HG02870 (cell line): ENCODE measurements around the gene LRRC8C.
A peak's percentile ranks its signal among the peaks of the same experiment; 100 is the strongest.

Experiments used
- ATAC-seq: cut with Tn5 transposase; IDR thresholded peaks from one replicate; pipeline ENCODE4 v1.9.1; 2021; ENCODE audit warnings: mild to moderate bottlenecking, moderate library complexity; ENCODE audit not compliant: unreplicated experiment

LRRC8C gene

GRCh38 chr1:89670163-89670562 lies 37.2 kb downstream of the LRRC8C start:
- ATAC-seq, result peak; percentile 97

GRCh38 chr1:89670711-89671110 lies 37.8 kb downstream of the LRRC8C start:
- ATAC-seq, result no peak

DNA sequence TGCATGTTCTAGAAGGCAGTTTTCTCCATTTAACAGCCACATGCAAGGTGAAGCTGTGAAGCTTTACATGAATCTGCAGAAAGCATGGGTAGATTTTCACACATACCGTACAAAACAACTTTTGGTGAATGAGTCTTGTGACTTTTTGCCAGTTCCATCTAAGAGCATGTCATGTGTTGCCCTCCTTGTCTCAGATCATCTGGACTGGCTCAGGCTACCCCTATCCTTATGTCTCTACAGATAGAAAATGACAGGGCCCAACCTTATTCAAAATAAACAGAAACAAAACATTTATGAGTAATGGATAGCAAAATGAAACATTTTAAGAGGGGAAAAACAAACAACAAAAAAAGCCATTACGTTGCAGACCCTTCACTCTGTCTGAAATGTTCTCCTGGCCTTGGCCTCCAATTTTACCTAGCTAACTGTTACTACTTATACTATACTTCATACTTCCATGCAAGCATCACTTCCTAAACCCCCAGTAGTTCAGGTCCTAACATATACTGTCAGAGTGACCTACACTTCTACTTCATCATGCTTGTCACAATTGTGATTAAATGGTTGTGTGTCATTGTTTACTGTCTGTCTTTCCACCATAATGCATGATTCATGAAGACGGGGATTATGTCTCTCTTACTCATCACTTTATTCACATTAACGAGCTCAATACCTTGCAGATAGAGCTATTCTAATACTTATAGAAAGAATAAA lies 39.0 kb downstream of the LRRC8C start:
- ATAC-seq, result no peak

GRCh38 chr1:89672489-89673183 lies 39.7 kb downstream of the LRRC8C start:
- no peak for ATAC-seq

- no peak for ATAC-seq
Observed at GRCh38 chr1:89673251-89673650, 40.3 kb downstream of the LRRC8C start.

- ATAC-seq, result no peak
Observed at GRCh38 chr1:89675677-89676076, 42.8 kb downstream of the LRRC8C start.

GRCh38 chr1:89681045-89681729 lies 48.3 kb downstream of the LRRC8C start:
- no peak for ATAC-seq

- ATAC-seq, result no peak
Observed at GRCh38 chr1:89682611-89683010, 49.7 kb downstream of the LRRC8C start.

DNA sequence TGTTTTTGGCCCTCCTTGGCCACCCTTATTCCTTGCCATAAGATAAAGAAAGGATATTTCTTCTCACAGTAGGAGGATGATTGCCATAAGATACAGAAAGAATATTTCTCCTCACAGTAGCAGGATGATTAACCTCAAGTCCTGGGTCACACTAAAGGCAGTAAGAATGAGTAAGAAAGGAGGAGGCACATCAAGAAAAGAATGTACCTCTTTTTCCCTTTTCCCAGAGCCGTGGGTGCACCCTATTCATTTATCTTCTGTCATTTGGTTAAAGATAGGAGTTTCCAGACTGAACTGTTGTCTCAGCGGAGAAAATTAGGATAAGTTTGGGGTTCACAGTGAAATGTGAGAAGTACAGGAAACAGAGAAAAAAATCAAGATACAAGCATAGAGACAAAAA lies 52.5 kb downstream of the LRRC8C start:
- ATAC-seq, result no peak

DNA sequence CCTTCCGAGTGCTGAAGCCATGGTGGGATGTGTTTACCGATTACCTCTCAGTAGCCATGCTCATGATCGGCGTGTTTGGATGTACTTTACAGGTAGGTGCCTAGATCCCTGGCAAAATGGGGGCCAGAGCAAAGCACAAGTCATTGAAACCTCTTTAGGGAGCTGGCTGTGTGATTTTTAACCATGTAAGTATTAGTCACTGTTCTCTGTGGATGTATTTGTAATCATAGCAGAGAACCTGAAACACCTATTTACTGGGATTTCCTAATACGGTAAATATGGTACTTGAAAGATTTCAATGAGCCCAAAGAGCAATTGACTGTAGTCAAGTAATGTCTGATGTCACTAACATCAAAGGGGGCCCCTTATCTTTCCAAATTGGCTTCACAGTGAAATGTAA lies 53.6 kb downstream of the LRRC8C start:
- ATAC-seq, result no peak

- ATAC-seq, result no peak
Observed at GRCh38 chr1:89687254-89687653, 54.3 kb downstream of the LRRC8C start.

DNA sequence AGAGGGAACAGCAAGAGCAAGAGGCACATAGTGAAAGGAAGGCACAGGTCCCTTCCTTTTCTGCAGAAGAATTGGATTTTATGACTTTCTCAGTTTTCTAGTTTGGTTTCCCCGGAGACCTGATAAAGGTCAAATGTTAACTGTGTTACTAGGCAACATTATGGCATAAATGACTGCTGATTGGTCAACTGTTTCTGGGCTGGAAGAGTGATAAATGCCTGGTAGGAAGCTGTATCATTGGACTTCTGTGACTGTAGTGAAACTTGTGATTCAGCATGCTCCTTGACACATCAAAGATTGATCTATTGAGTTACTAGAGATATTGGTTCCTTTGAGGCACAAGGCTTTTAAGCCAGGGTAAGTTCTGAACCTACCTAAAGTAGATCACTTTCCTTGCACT lies 55.7 kb downstream of the LRRC8C start:
- ATAC-seq, result no peak

GRCh38 chr1:89689234-89689633 lies 56.3 kb downstream of the LRRC8C start:
- no peak for ATAC-seq

DNA sequence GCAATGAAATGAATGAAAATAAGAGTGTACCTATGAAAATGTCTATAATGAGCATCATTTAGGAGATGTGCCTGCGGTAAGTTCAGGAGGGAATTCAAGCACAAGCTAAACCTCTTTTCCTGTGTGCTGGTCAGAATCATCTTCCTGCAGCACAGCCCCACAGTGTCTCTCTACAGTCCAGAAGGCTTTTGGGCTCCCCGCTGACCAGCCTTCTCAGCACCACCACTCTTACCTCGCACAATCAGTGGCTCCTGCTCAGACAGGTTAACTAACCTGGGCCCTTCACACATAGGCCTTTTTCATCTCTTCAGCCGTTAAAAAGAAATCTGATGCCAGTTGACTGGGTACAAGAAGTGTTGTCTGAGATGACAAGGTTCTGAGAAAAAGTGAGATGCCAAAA lies 57.7 kb downstream of the LRRC8C start:
- ATAC-seq, result no peak

DNA sequence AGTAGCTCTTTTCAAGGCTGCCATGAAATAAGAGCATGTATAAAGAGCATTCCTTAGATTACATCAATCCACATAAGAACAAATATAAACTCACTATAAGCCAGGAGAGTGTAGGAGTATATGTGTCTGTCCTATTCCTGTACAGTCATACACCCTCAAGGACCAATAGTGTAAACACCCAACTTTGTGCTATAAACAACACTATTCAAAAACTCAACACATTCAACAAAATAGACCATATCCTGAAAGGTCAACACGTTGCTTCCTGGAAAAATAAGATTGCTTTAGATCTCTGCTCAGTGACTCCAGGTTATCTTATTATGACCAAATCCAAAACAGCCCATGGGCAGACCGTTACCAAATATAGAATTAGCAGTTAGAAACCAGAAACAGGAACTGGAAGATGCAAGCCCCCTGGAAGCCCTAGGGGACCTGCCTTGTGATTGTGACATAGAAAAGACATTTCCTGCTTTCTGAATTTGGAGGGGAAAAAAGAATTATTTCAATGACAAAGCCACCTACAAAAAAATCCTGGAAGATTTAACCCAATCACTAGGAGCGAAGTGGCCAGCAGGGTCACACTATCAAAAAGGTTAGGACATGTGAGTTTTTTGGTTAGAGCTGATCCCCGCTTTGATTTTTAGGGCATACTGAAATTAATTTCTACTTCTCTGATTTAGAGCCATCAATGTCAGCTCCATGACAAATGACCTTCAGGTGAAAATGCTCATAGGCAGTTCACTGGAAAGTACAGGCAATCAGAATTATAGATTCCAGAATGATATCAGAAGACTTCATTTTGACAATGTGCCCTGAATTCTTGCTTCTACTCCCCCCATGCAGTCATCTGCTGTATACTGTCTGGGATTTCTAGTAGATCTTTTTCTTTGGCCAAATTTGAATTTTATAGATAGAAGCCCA lies 59.9 kb downstream of the LRRC8C start:
- peak; percentile 61 for ATAC-seq

DNA sequence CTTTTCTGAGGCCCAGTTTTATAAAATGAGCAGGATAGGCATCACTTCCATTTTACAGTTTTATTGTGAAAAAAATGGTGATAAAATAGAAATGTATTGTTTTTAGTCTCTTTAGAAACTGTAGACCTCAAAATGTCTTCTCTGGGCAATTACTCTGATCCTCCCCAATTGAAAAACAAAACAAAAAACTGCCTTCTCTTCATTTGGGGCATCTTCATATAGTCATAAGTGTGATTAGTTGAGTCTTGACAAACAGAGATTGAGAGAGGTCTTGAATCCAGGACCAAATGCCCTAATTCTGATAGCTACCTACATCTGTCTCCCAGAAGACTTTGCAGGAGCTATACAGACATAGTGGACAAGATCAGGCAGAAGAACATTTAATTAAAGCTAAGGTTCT lies 62.9 kb downstream of the LRRC8C start:
- no peak for ATAC-seq

DNA sequence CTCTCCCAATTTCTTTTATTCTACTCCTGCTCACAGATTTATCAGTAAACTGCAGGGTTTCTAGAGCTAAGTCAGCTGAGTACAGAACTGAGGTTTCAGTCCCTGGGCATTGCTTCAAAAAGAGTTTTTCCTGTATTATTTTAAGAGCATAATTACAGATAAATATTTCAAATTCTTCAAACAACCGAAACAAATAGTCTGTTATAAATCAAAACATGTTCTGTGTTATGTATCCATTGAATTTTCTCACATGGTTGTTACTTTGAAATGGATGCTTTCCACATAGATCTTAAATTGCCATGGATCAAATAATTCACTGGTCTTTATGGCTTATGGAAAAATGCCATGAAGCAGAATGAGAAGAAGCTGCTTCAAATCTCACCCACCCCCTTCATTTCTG lies 64.5 kb downstream of the LRRC8C start:
- no peak for ATAC-seq

- no peak for ATAC-seq
Observed at GRCh38 chr1:89698020-89698560, 65.2 kb downstream of the LRRC8C start.

DNA sequence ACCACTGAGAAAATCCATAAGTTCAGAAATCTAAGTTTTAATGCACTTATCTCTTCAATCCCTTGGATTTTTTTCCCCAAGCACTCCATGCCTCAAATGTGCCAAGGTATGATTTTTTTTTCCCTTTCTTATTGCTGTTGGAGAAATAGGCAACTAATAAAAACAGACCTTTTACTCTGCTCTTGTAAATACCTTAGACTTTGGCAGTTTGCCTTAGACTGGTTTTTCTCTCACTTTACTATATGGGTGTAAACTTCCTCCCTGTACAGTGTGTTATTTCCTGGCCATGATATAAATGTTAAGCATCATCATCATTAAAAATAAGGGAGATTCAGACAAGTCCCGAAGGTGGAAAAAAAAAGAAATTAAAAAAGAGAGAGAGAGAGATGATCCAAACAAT lies 65.7 kb downstream of the LRRC8C start:
- no peak for ATAC-seq

GRCh38 chr1:89699451-89699986 lies 66.6 kb downstream of the LRRC8C start:
- ATAC-seq, result peak; percentile 58
